Measurements from ENCODE around the gene MELTF.

MELTF gene

GRCh38 chr3:197008436-197009209 is 21.0 kb downstream of the MELTF start:
- FAIRE-seq = no peak

DNA sequence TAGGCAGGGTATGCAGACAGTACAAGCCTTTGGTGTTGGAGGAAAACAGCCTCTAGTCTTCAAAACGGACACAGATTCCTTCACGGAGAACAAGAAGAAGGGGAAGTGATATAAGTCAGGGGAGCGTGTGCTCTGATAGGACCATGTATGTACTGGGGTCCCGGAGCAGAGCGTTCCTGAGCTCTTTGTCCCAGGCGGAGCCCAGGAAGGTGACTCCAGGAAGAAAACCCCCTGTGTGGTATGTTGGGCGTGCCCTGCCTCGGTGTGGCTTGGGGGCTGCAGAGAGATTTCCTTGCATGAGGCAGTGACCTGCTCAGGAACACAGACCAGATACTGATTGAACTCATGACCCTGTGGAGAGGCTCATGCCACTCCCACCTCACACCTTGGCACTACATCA is 21.7 kb downstream of the MELTF start:
- FAIRE-seq = no peak

- FAIRE-seq = no peak
These were observed 22.2 kb downstream of the MELTF start for GRCh38 chr3:197007296-197007940.

DNA sequence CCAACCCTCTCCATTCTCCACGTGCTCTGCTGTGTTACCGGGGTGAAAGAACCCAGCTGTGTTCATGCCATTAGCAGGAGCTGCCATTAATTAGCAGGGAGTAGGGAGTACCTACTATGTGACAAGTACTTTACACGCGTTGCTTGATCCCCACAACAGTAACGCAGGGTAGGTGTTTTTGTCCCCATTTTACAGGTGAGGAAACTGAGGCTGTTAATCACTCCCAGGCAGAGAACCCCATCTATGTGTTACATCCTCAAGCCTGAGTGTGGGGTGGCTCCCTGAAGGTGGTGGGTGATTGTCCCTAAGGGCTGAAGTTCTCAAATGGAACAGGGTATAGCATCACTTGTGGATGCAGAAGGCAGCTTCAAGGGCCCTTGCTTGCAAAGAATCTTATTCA is 22.8 kb downstream of the MELTF start:
- no peak for FAIRE-seq

DNA sequence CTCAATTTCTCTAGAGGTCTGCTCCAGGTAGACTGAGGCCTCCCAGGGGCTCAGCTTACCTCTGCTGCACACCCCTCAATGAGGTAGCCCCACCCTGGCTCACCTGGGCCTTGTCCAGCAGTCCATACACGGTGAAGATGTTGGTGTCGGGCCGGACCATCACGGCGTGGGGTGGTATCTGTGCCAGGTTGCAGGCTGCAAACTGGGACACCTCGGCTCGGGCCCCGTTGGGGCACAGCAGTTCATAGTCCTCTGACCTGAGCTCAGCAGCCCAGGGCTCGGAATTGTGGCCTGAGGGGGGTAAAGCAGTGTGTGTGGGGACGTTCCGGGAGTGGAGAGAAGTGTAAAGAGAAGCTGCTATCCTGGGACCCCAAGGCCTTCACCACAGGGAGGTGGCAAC is 23.2 kb downstream of the MELTF start:
- FAIRE-seq = no peak

- no peak for FAIRE-seq
These were observed 25.9 kb downstream of the MELTF start for GRCh38 chr3:197003461-197004385.

DNA sequence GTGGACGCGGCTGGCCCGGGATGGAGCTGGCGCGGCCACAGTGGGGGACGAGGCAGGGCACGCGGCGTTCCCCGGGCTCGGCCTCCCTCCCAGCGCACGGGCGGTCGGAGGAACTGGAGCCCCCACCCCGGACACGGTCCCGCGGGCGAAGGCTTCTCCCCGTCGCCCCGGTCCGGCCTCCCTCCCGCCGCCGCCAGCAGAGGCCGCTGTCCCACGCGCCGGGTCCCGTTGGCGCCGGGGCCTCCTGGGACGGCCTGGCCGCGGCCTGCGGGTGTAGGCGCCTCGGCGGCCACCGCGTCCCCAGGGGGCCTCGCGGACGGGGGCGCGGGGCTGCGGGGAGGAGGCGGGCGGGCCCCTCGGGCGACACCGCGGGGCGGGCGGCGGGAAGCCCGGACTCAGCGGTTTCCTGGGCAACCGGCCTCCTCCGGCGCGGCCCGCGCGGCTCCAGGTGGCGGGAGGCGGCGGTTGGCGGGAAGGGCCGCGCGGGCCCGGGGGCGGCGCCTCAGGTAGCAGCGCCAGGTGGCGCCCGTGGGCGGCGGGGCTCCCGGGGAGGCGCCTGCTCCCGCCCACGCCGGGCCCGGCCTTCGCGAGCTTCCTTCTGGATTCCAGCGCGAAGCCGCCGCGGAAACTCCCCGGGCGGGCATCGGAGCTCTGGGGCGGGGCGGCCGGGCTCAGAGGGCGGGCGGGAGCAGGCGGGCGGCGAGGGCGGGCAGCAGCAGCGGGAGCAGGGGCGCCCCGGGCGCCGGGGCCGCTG is 26.7 kb downstream of the MELTF start:
- FAIRE-seq = no peak

- FAIRE-seq = no peak
These were observed 27.5 kb downstream of the MELTF start for GRCh38 chr3:197001972-197002700.

- FAIRE-seq = no peak
These were observed 28.3 kb downstream of the MELTF start for GRCh38 chr3:197001106-197001971.

GRCh38 chr3:197000211-197000610 is 29.4 kb downstream of the MELTF start:
- no peak for FAIRE-seq

- no peak for FAIRE-seq
These were observed 30.5 kb downstream of the MELTF start for GRCh38 chr3:196998966-196999760.

DNA sequence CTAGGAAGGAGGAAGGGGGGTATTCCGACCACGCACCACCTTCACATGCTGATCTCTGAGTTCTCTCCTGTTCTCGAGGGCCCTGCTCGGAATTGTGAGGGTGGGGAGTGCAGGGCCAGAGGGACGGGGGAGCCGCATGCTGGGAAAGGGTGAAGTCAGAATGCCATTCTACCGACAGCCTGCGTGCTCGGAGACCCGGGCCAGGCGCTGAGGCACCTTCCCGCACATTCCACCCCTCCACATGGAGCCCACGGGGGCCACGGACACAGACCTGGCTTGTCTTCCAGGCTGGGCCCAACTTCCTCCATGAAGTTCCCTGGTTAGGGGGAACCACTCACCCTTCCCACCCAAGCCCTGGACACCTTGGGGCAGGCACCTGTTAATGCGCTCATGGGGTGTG is 32.3 kb downstream of the MELTF start:
- no peak for FAIRE-seq

GRCh38 chr3:196996454-196997265 is 33.0 kb downstream of the MELTF start:
- FAIRE-seq = no peak

GRCh38 chr3:196995646-196996355 is 33.8 kb downstream of the MELTF start:
- no peak for FAIRE-seq

DNA sequence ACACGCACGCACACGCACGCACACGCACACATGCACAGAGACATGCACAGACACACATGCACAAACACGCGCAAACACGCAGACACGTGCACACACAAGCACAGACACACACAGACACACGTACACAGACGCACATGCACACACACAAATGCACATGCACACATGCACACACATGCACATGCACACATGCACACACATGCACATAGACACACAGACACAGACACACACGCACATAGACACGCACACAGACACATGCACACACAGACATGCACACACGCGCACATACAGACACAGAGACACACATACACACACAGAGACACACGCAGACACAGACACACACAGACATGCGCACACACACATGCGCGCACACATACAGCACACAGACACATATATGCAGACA is 34.6 kb downstream of the MELTF start:
- no peak for FAIRE-seq

- FAIRE-seq = no peak
These were observed 35.6 kb downstream of the MELTF start for GRCh38 chr3:196994056-196994455.

DNA sequence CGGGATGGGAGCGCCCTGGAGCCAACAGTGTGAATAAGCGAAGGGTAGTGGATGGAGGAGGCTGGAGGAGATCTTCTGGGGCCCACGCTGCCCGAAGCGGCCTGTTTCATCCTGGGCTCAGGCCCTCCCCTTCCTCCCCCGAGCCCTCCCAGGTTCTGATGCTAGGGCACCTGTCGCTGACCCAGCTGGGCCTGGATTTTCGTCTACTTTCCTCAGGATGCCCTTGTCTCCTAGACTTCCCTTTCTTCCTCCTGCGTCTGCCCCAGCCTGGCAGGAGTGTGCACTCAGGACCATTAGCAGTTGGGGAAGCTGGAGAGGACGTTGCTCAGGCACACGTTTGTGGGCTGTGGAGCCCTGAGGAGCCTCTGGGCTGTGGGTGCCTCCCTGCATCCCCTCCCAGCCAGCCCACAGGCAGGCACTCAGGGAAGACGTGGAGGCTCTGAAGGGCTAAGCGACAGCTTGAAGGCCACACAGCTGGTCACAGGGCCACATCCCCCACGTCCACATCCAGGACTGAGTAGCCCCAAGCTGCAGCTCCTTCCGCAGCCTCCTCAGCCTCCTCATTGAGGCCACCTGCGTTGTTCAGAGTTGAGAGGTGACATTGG is 37.1 kb downstream of the MELTF start:
- FAIRE-seq = no peak

Data from TTC549 (cell line).